Glutamatergic neuron (in vitro differentiated cells): ENCODE measurements around the gene SMARCD3. TPM values are rescaled to one million over a fixed set of nuclear protein-coding genes. Genes with fewer than 3 reads are reported as not detected.

ENCODE experiments used
- DNase-seq: peaks from one replicate; pipeline ENCODE4 v3.0.0; 2022
- H3K27ac Mint-ChIP-seq: one replicate; pipeline ENCODE4 v1.8.0; 2020; ENCODE audit warnings: mild to moderate bottlenecking, mixed read lengths, inconsistent platforms; ENCODE audit not compliant: unreplicated experiment
- H3K27me3 Mint-ChIP-seq: one replicate; pipeline ENCODE4 v1.8.0; 2020; ENCODE audit warnings: mild to moderate bottlenecking, moderate library complexity, mixed read lengths, inconsistent platforms; ENCODE audit not compliant: unreplicated experiment
- H3K36me3 Mint-ChIP-seq: one replicate; pipeline ENCODE4 v1.8.0; 2020; ENCODE audit warnings: mild to moderate bottlenecking, mixed read lengths, inconsistent platforms; ENCODE audit not compliant: unreplicated experiment
- H3K4me1 Mint-ChIP-seq: one replicate; pipeline ENCODE4 v1.8.0; 2020; ENCODE audit warnings: mild to moderate bottlenecking, low read depth, mixed read lengths, inconsistent platforms; ENCODE audit not compliant: unreplicated experiment
- H3K4me3 Mint-ChIP-seq: one replicate; pipeline ENCODE4 v1.8.0; 2020; ENCODE audit warnings: mild to moderate bottlenecking, mixed read lengths, inconsistent platforms; ENCODE audit not compliant: unreplicated experiment
- H3K9me3 Mint-ChIP-seq: one replicate; pipeline ENCODE4 v1.8.0; 2020; ENCODE audit warnings: mild to moderate bottlenecking, moderate library complexity, mixed read lengths, inconsistent platforms; ENCODE audit not compliant: unreplicated experiment
- total RNA-seq: library from RNA; stranded (reverse); fragmentation: NEBNext Ultra II Directional; extraction: Animal tissue kit (Norgen Biotek cat#: 25700); gene quantifications from one replicate; pipeline ENCODE4 v1.2.1, GENCODE V29; 2021; ENCODE audit not compliant: unreplicated experiment
- TF ChIP-seq, protein P1 (sequence below): fragments of 200-600 bp; sonication (generic); IDR thresholded peaks from one replicate; pipeline ENCODE4 v1.5.0; 2021; ENCODE audit not compliant: partially characterized antibody, unreplicated experiment

The SMARCD3 gene
- total RNA-seq, 1 donor from 2014 or later, result 5.1 TPM

DNA sequence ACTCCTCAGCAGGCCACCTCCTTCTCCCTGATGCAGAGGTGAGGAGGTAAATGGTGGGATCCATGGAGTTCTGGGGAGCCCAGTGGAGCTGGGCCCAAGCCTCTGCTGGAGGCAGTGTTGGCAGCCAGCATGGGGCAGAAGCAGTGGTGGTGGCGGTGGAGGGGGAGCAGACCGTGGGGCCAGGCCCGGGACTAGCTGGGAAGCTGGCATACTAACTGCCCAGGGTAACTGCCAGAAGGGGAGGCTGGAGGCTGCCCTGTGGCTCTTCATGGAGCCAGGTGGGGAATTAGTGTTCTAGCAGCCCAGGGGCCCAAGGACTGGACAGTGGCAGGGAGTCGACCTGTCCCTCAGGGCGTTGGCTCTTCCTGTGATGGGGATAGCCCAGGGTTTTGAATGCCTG is 16.1 kb upstream of the SMARCD3 start:
- Mint-ChIP-seq H3K36me3 (peaks cover 4% of the 10 kb centered on the region), H3K27ac (no peak overlapping the region), H3K4me3 (no peak overlapping the region), H3K27me3 (peaks cover 4% of the 10 kb centered on the region), H3K9me3 (peaks cover 1% of the 10 kb centered on the region), H3K4me1 (no peaks in the 10 kb centered on the region)
- no peak for DNase-seq
- TF ChIP-seq, protein P1, sequence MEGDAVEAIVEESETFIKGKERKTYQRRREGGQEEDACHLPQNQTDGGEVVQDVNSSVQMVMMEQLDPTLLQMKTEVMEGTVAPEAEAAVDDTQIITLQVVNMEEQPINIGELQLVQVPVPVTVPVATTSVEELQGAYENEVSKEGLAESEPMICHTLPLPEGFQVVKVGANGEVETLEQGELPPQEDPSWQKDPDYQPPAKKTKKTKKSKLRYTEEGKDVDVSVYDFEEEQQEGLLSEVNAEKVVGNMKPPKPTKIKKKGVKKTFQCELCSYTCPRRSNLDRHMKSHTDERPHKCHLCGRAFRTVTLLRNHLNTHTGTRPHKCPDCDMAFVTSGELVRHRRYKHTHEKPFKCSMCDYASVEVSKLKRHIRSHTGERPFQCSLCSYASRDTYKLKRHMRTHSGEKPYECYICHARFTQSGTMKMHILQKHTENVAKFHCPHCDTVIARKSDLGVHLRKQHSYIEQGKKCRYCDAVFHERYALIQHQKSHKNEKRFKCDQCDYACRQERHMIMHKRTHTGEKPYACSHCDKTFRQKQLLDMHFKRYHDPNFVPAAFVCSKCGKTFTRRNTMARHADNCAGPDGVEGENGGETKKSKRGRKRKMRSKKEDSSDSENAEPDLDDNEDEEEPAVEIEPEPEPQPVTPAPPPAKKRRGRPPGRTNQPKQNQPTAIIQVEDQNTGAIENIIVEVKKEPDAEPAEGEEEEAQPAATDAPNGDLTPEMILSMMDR, result no peak

DNA sequence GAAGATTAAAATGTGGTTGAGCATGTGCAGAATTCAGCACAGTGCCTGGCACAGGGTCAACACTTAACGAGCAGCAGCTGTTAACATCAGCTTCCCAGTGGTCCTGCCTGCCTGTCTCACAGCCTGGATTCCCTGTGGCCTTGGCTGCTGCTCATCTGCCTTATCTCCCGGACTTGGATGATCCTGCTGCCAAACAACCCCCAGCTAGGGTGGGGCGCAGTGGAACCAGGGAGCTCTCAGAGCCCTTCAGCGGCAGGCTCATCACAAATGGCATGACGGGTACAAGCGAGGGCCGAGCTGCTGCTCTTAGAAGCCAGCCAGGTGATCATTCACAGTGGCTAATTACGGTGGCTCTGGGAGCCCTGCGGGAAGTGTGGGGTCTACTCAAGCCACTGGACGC is 13.0 kb upstream of the SMARCD3 start:
- DNase-seq, result no peak
- Mint-ChIP-seq H3K27me3 (peaks cover 20% of the 10 kb centered on the region), H3K4me3 (no peak overlapping the region), H3K36me3 (peaks cover 4% of the 10 kb centered on the region), H3K4me1 (no peaks in the 10 kb centered on the region), H3K9me3 (no peaks in the 10 kb centered on the region), H3K27ac (no peak overlapping the region)
- TF ChIP-seq, protein P1, result no peak

DNA sequence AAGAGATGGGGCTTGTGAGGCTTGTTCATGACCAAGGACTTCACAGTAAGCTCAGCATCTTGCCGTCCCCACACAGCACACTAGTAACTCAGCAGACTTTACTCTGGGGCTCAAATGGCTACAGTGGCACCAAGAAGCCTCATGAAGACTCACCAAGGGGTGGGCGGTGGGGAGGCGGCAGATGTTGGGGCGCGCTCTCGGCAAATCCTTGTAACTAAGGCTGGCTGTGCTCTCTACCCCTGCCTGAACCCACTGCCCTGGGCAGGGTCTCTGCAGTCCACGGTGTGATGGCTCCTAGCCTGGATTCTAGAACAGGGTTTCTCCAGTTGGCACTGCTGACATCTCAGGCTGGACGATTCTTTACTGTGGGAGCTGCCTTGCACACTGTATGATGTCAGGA is 12.4 kb upstream of the SMARCD3 start:
- Mint-ChIP-seq H3K4me3 (no peak overlapping the region), H3K9me3 (no peaks in the 10 kb centered on the region), H3K36me3 (peaks cover 4% of the 10 kb centered on the region), H3K27ac (no peak overlapping the region), H3K27me3 (peaks cover 23% of the 10 kb centered on the region), H3K4me1 (no peaks in the 10 kb centered on the region)
- TF ChIP-seq, protein P1, result no peak
- DNase-seq, result no peak

DNA sequence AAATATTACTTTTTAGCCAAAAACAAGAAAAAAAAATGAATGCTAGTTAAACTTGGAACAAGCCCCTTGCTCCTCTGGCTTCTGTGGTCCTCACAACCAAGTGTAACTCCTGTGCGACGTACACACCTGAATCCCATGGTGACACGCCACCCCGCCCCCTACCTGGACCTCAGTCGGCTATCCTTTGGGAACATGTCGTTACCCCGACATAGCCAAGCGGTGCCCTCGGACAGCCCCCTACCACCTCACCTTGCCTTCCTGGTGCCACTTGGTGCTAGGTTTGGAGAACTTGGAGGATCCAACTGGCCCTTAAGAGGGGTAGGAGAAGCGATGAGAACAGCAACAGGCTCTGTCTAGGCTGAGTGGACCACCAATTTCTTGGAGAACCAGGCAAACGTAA is 12.0 kb upstream of the SMARCD3 start:
- Mint-ChIP-seq H3K36me3 (peaks cover 7% of the 10 kb centered on the region), H3K4me1 (no peaks in the 10 kb centered on the region), H3K27ac (no peak overlapping the region), H3K27me3 (peaks cover 27% of the 10 kb centered on the region), H3K9me3 (peaks cover 3% of the 10 kb centered on the region), H3K4me3 (no peak overlapping the region)
- no peak for DNase-seq
- TF ChIP-seq, protein P1, result no peak

DNA sequence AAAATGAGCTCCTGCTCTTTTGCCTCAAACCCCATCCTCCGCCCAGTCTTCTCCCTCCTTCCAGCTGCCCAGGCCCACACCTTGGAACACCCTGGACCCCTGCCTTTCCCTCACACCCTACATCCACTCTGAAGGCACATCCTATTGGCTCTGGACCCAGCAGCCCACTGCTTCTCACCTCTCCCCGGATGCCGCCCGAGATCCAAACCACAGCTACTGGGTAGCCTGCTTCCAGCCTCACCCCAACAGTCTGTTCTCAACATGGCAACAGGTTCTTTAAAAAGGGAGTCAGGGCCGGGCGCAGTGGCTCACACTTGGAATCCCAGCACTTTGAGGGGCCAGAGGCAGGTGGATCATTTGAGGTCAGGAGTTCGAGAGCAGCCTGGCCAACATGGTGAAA is 9.5 kb upstream of the SMARCD3 start:
- Mint-ChIP-seq H3K9me3 (peaks cover 10% of the 10 kb centered on the region), H3K27me3 (peaks cover 34% of the 10 kb centered on the region), H3K27ac (no peak overlapping the region), H3K4me1 (peaks cover 3% of the 10 kb centered on the region), H3K4me3 (no peak overlapping the region), H3K36me3 (peaks cover 6% of the 10 kb centered on the region)
- DNase-seq, result no peak
- TF ChIP-seq, protein P1, result no peak
